H1 (cell line): Measurements from ENCODE around the gene NEDD8.

Experiments
- BRCA1 ChIP-seq: IDR thresholded peaks from 2 replicates; pipeline ENCODE4 v1.6.1; 2012; ENCODE audit warnings: low read depth, low read length, improper control_type of control experiment
- RAD21 ChIP-seq, 2 experiments: IDR thresholded peaks in 1 of 2; conservative IDR thresholded peaks in 1 of 2; 2 replicates each; pipeline ENCODE4 v1.6.1; 2011; ENCODE audit warnings: low read depth in 2 of 2, low read length in 2 of 2, improper control_type of control experiment in 1 of 2, inconsistent platforms in 1 of 2, mild to moderate bottlenecking in 1 of 2, moderate library complexity in 1 of 2

DNA sequence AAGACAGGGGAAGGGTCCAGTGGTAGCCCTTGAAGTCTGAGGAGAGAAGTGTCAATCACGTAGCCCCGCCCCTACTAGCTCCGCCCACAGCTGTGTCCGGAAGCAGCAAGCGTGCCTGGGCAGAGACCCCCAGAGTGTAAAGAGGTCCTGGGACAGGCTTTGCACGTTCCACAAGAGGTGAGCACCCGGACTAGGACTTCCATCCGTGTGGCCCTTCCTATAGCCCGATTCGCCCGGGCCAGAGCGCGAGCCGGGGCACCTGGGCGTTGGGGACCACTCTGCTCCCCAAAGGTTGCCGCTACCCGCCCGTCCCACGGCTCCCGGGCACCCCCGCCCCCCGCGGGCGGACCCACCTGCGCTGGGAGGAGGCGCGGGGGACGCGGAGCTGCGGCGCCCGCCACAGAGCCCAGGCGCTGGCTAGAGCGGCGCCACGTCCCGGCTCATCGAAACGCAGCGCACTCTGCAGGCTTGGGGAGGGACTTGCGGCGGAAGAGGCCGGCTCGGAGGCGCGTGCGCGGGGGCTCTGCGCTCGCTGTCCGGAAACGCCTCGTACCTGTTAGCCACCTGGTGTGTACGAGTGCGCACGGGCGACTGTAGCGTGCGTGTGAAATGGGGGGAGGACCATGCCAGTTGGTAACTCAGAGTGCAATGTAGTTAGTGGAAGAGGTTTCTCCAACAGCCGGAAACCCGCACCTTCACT, 39.1 kb upstream of the NEDD8 start, which contains the start of gene RABGGTA:
- TF ChIP-seq RAD21 (IDR thresholded peaks at IDR 0.05 in 1 of 2, conservative IDR thresholded peaks at IDR 0.05 in 1 of 2; ENCODE audit: low read depth in 2 of 2, low read length in 2 of 2) (peak in 1 of 2 experiments; percentile 25; a peak in 2 of 4 replicates), BRCA1 (no peak)
